GM19438 (cell line): Measurements from ENCODE around the gene MST1.

Source experiments
- ATAC-seq: cut with Tn5 transposase; IDR thresholded peaks from one replicate; pipeline ENCODE4 v1.9.1; 2021; ENCODE audit warnings: low read depth; ENCODE audit not compliant: unreplicated experiment

Gene MST1

GRCh38 chr3:49641292-49641691 is 48.0 kb downstream of the MST1 start:
- ATAC-seq, result no peak

- ATAC-seq, result no peak
Observed at GRCh38 chr3:49639551-49639950, 49.7 kb downstream of the MST1 start.

- no peak for ATAC-seq
Observed at GRCh38 chr3:49638445-49638844, 50.8 kb downstream of the MST1 start.

DNA sequence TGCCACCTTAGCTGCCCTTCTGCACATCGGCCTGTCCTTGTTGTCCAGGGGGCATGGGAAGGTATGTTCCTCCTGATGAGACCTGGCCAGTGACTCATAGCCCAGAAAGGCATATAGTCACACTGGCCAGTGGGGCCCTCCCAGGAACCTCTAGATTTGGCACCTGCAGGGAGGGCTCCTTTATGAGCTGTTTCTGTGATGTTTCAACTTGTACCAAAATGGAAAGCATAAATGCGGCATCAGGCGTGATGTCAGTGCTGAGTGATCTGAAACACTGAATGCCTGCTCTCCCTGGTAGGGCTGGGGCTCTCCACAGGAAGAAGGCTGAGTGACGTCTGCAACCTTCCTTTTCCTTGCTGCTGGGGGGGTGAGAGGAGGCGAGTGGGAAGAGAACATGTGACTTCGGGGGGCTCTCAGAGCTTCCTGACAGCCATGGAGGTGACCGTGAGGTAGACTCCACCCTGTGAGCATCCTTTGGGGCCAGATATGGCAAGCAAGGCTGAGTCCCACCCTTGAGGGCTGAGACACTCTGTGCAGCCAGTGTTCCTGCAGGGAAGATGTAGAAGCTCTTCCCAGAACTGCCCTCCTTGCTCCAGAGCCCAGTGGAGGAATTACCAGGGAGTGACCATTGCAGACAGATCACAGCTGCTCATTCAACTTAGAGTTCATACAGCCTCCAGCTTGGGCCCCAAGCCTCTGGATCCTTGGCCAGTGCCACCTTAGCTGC is 52.2 kb downstream of the MST1 start:
- ATAC-seq, result no peak

DNA sequence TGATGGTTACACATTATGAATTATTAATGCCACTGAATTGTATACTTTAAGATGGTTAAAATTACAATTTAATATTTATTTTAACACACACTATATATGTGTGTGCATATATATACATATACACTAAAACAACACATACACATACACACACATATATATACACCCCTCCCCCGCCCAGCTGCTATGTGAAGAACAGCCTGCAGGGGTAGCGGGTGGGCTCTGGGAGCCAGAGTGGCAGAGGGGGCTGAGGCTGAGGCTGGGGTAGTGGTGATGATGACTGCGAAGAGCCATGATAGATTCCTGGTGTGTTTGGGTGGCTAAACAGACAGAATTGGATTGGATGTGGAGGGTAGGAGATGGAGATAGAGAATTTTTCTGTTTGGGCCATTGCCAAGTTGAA is 54.5 kb downstream of the MST1 start:
- ATAC-seq, result no peak
